Measurements from ENCODE around the gene YIF1B.
"Not testable (repeated sequence)": the region's sequence is repeated elsewhere in the genome, so short reads cannot be mapped to it uniquely, and the experiment has no call there.

The YIF1B gene

GRCh38 chr19:38276942-38277517 is 38.7 kb downstream of the YIF1B start:
- DNase-seq (ENCODE audit: low read depth in 2 of 2): no peak

- DNase-seq (ENCODE audit: low read depth in 2 of 2): no peak
Observed at GRCh38 chr19:38274739-38275138, 41.0 kb downstream of the YIF1B start.

GRCh38 chr19:38273499-38273898 is 42.2 kb downstream of the YIF1B start:
- DNase-seq (ENCODE audit: low read depth in 2 of 2): no peak

GRCh38 chr19:38270587-38271167 is 45.1 kb downstream of the YIF1B start:
- DNase-seq (ENCODE audit: low read depth in 2 of 2): no peak

- no peak for DNase-seq (ENCODE audit: low read depth in 2 of 2)
Observed at GRCh38 chr19:38268539-38268938, 47.2 kb downstream of the YIF1B start.

GRCh38 chr19:38267761-38268483 is 47.8 kb downstream of the YIF1B start:
- DNase-seq (ENCODE audit: low read depth in 2 of 2): no peak

GRCh38 chr19:38266981-38267597 is 48.7 kb downstream of the YIF1B start:
- no peak for DNase-seq (ENCODE audit: low read depth in 2 of 2)

GRCh38 chr19:38265921-38266429 is 49.8 kb downstream of the YIF1B start:
- DNase-seq (ENCODE audit: low read depth in 2 of 2): no peak

- DNase-seq (ENCODE audit: low read depth in 2 of 2): no peak
Observed at GRCh38 chr19:38265213-38265861, 50.4 kb downstream of the YIF1B start.

GRCh38 chr19:38264486-38265212 is 51.1 kb downstream of the YIF1B start, which contains the start of gene SPINT2:
SPINT2 (plus strand) TSS chr19:38264573; CDS start chr19:38264893, 320 bp downstream.
- peak; percentile 8 to 22 for DNase-seq (ENCODE audit: low read depth in 2 of 2)

- peak; percentile 54 to 72 for DNase-seq (ENCODE audit: low read depth in 2 of 2)
Observed at GRCh38 chr19:38263689-38264485, 51.9 kb downstream of the YIF1B start.

- no peak for DNase-seq (ENCODE audit: low read depth in 2 of 2)
Observed at GRCh38 chr19:38262585-38263268, 53.0 kb downstream of the YIF1B start.

GRCh38 chr19:38261942-38262341 is 53.8 kb downstream of the YIF1B start:
- not testable (repeated sequence) for DNase-seq (ENCODE audit: low read depth in 2 of 2)

- DNase-seq (ENCODE audit: low read depth in 2 of 2): no peak
Observed at GRCh38 chr19:38255383-38256014, 60.2 kb downstream of the YIF1B start.

- no peak for DNase-seq (ENCODE audit: low read depth in 2 of 2)
Observed at GRCh38 chr19:38253788-38254187, 62.0 kb downstream of the YIF1B start.
